H1 (cell line): ENCODE results near the gene STK11IP. TPM values are rescaled to one million over a fixed set of nuclear protein-coding genes. Genes with fewer than 3 reads are reported as not detected.

ENCODE experiments used
- CTCF ChIA-PET: fragments of 300-600 bp; sonication (Branson Sonifier 250); formaldehyde crosslinking; loops from one replicate; lab custom pipeline; 2021; ENCODE audit not compliant: partially characterized antibody; lab: Charles Lee
- POLR2A ChIA-PET: fragments of 300-600 bp; sonication (Branson Sonifier 250); formaldehyde crosslinking; loops from one replicate; lab custom pipeline; 2021; ENCODE audit warnings: inconsistent platforms; ENCODE audit not compliant: partially characterized antibody; lab: Charles Lee
- DNase-seq, 2 experiments: peaks; one replicate each; pipeline versions ENCODE4 v3.0.0 to v3.0.0-alpha.2; 2010 to 2022; ENCODE audit warnings: low spot score in 2 of 2, low read depth in 1 of 2, mixed read lengths in 1 of 2
- FAIRE-seq: peaks from 2 replicates; lab custom pipeline; 2011; peaks lifted over from hg19 to GRCh38; lab: Jason Lieb, UNC
- H2AFZ ChIP-seq: 2 replicates; pipeline ENCODE4 v1.8.1; 2012; ENCODE audit warnings: low read length, inconsistent platforms
- H2AK5ac ChIP-seq: 2 replicates; pipeline ENCODE4 v1.6.1; 2013; ENCODE audit warnings: low read depth, low read length
- H2BK120ac ChIP-seq: replicated peaks from 2 replicates; pipeline ENCODE3; 2013; ENCODE audit warnings: low read depth, low read length, inconsistent platforms
- H2BK12ac ChIP-seq: 2 replicates; pipeline ENCODE4 v1.6.1; 2013; ENCODE audit warnings: low read depth, low read length
- H2BK15ac ChIP-seq: 2 replicates; pipeline ENCODE4 v1.6.1; 2013; ENCODE audit warnings: low read length
- H2BK20ac ChIP-seq: 2 replicates; pipeline ENCODE4 v1.6.1; 2013; ENCODE audit warnings: low read length
- H2BK5ac ChIP-seq: 2 replicates; pipeline ENCODE4 v1.6.1; 2013; ENCODE audit warnings: low read depth, low read length
- H3K14ac ChIP-seq: 2 replicates; pipeline ENCODE4 v1.6.1; 2013; ENCODE audit warnings: inconsistent platforms; ENCODE audit not compliant: insufficient read length
- H3K18ac ChIP-seq: 2 replicates; pipeline ENCODE4 v1.6.1; 2013; ENCODE audit warnings: low read length; ENCODE audit errors: extremely low read depth
- H3K23ac ChIP-seq: 2 replicates; pipeline ENCODE4 v1.6.1; 2013; ENCODE audit warnings: inconsistent platforms; ENCODE audit not compliant: insufficient read length
- H3K23me2 ChIP-seq: 2 replicates; pipeline ENCODE4 v1.6.1; 2013; ENCODE audit warnings: low read depth, low read length
- H3K27ac ChIP-seq: 2 replicates; pipeline ENCODE4 v1.6.1; 2011; ENCODE audit warnings: low read depth, low read length, inconsistent platforms
- H3K27me3 ChIP-seq, 4 experiments: replicated peaks in 1 of 4; 1 replicate in 1 of 4; 2 replicates in 3 of 4; pipeline versions ENCODE4 v1.6.1 to v1.8.1; 2011 to 2013; ENCODE audit warnings: low read length in 3 of 4, mild to moderate bottlenecking in 3 of 4, inconsistent platforms in 2 of 4, mixed read lengths in 2 of 4, moderate library complexity in 1 of 4; ENCODE audit not compliant: control insufficient read depth in 3 of 4, insufficient read depth in 3 of 4; ENCODE audit errors: extremely low read depth in 1 of 4
- H3K36me3 ChIP-seq, 4 experiments: 2 replicates each; pipeline versions ENCODE4 v1.6.1 to v1.8.1; 2011 to 2013; ENCODE audit warnings: mild to moderate bottlenecking in 4 of 4, low read length in 3 of 4, moderate library complexity in 2 of 4, control low read depth in 1 of 4, inconsistent platforms in 1 of 4; ENCODE audit not compliant: insufficient read depth in 4 of 4, control insufficient read depth in 2 of 4
- H3K4ac ChIP-seq: replicated peaks from 2 replicates; pipeline ENCODE3; 2013; ENCODE audit warnings: low read length, low read depth, mixed read lengths, inconsistent platforms; ENCODE audit not compliant: insufficient read length
- H3K4me1 ChIP-seq, 4 experiments: replicated peaks in 1 of 4; 1 replicate in 1 of 4; 2 replicates in 3 of 4; pipeline versions ENCODE4 v1.6.1 to v1.8.1; 2011 to 2013; ENCODE audit warnings: low read length in 3 of 4, inconsistent platforms in 2 of 4, mixed read lengths in 1 of 4; ENCODE audit not compliant: insufficient read depth in 4 of 4, control insufficient read depth in 3 of 4
- H3K4me2 ChIP-seq, 2 experiments: 2 replicates each; pipeline versions ENCODE4 v1.6.1 to v1.8.1; 2011 to 2013; ENCODE audit warnings: low read depth in 2 of 2, low read length in 2 of 2, control low read depth in 1 of 2, inconsistent platforms in 1 of 2, mild to moderate bottlenecking in 1 of 2; ENCODE audit not compliant: insufficient read depth in 1 of 2
- H3K4me3 ChIP-seq, 4 experiments: fragments of 200-600, 300-600 bp in 1 of 4; sonication (generic), shearing (Covaris generic), sonication (Bioruptor Twin) in 1 of 4; 2 replicates each; pipeline versions ENCODE4 v1.5.1 to v1.8.1; 2011 to 2016; ENCODE audit warnings: low read length in 4 of 4, low read depth in 3 of 4, control low read depth in 2 of 4, inconsistent platforms in 2 of 4, mild to moderate bottlenecking in 2 of 4, mixed read lengths in 1 of 4, moderate library complexity in 1 of 4; ENCODE audit not compliant: insufficient read depth in 2 of 4; ENCODE audit errors: extremely low read depth in 1 of 4
- H3K56ac ChIP-seq: replicated peaks from 2 replicates; pipeline ENCODE3; 2013; ENCODE audit warnings: low read depth, mild to moderate bottlenecking, mixed read lengths, low read length, inconsistent platforms; ENCODE audit not compliant: insufficient read length
- H3K79me1 ChIP-seq: 2 replicates; pipeline ENCODE4 v1.6.1; 2013; ENCODE audit warnings: low read depth, low read length, control low read depth
- H3K79me2 ChIP-seq, 2 experiments: 2 replicates each; pipeline versions ENCODE4 v1.6.1 to v1.8.1; 2012 to 2013; ENCODE audit warnings: low read length in 2 of 2, mild to moderate bottlenecking in 2 of 2, inconsistent platforms in 1 of 2; ENCODE audit not compliant: insufficient read depth in 2 of 2, control insufficient read depth in 1 of 2
- H3K9ac ChIP-seq, 4 experiments: replicated peaks in 1 of 4; 1 replicate in 1 of 4; 2 replicates in 3 of 4; pipeline versions ENCODE4 v1.6.1 to v1.8.1; 2011 to 2013; ENCODE audit warnings: low read depth in 3 of 4, low read length in 3 of 4, control low read depth in 2 of 4, mild to moderate bottlenecking in 2 of 4, moderate library complexity in 2 of 4, inconsistent platforms in 1 of 4; ENCODE audit errors: extremely low read depth in 1 of 4
- H3K9me3 ChIP-seq, 2 experiments: 2 replicates each; pipeline versions ENCODE4 v1.6.1 to v1.8.1; 2012 to 2013; ENCODE audit warnings: mild to moderate bottlenecking in 2 of 2, moderate library complexity in 2 of 2, control low read depth in 1 of 2, inconsistent platforms in 1 of 2, low read depth in 1 of 2, low read length in 1 of 2, mixed read lengths in 1 of 2; ENCODE audit not compliant: insufficient read depth in 2 of 2
- H4K20me1 ChIP-seq, 2 experiments: replicated peaks in 1 of 2; 2 replicates each; pipeline versions ENCODE3 to v1.8.1; 2011 to 2013; ENCODE audit warnings: inconsistent platforms in 2 of 2, low read length in 2 of 2, mild to moderate bottlenecking in 1 of 2; ENCODE audit not compliant: insufficient read depth in 2 of 2, control insufficient read depth in 1 of 2
- H4K5ac ChIP-seq: 2 replicates; pipeline ENCODE4 v1.6.1; 2013; ENCODE audit warnings: low read length, low read depth, mixed read lengths, inconsistent platforms; ENCODE audit not compliant: insufficient read length
- H4K8ac ChIP-seq: 2 replicates; pipeline ENCODE4 v1.8.0; 2013; ENCODE audit warnings: mild to moderate bottlenecking, moderate library complexity, low read length, inconsistent platforms; ENCODE audit not compliant: insufficient read depth; ENCODE audit errors: extremely low read depth
- H4K91ac ChIP-seq: replicated peaks from 2 replicates; pipeline ENCODE3; 2013; ENCODE audit warnings: low read length, mixed read lengths, inconsistent platforms; ENCODE audit not compliant: insufficient read length
- CBX8 ChIP-seq: fragments of 300-800, 300-1000 bp; sonication (generic); IDR thresholded peaks from 2 replicates; pipeline ENCODE4 v1.7.1; 2016; ENCODE audit warnings: low read depth, low read length, borderline replicate concordance
- CHD1 ChIP-seq: IDR thresholded peaks from 2 replicates; pipeline ENCODE4 v1.6.1; 2012; ENCODE audit warnings: low read depth, low read length, improper control_type of control experiment
- JUN ChIP-seq: IDR thresholded peaks from 2 replicates; pipeline ENCODE4 v1.6.1; 2011; ENCODE audit warnings: low read depth, mild to moderate bottlenecking, improper control_type of control experiment, low read length
- POLR2AphosphoS5 ChIP-seq: IDR thresholded peaks from 2 replicates; pipeline ENCODE4 v1.6.1; 2011; ENCODE audit warnings: low read depth, low read length
- RBBP5 ChIP-seq: IDR thresholded peaks from 2 replicates; pipeline ENCODE4 v1.7.1; 2012; ENCODE audit warnings: low read depth, mild to moderate bottlenecking, inconsistent platforms, low read length, moderate library complexity, borderline replicate concordance
- WGBS, 2 experiments: shearing (Covaris generic) in 1 of 2; methylation state at CpG; one replicate each; pipeline versions ENCODE4 v1.1.6 to v1.1.7; 2013 to 2015; ENCODE audit warnings: low lambda C conversion rate in 2 of 2, mixed read lengths in 2 of 2, inconsistent platforms in 1 of 2, low coverage in 1 of 2, missing lambda C conversion rate in 1 of 2; ENCODE audit not compliant: insufficient replicate concordance in 2 of 2, insufficient coverage in 1 of 2, insufficient read length in 1 of 2; ENCODE audit errors: extremely low coverage in 1 of 2, missing lambda C conversion rate in 1 of 2; 5-methylcytosine and 5-hydroxymethylcytosine counted together
- polyA plus RNA-seq, 7 experiments: library from polyadenylated mRNA; depleted of rRNA in 3 of 7; stranded (reverse) in 5 of 7; unstranded in 2 of 7; fragments of >200 nt in 5 of 7; fragments of 200-250 nt in 2 of 7; gene quantifications; 1 replicate in 5 of 7; 2 replicates in 1 of 7; 4 replicates in 1 of 7; pipeline versions ENCODE4 v1.2.1 to v1.2.3, GENCODE V29; 2011 to 2013; ENCODE audit warnings: missing spikeins in 2 of 7, mixed read lengths in 2 of 7
- total RNA-seq: library from RNA; stranded (reverse); fragmentation: NEBNext Ultra II Directional; extraction: Animal tissue kit (Norgen Biotek cat#: 25700); gene quantifications from 2 replicates; pipeline ENCODE4 v1.2.1, GENCODE V29; 2021

Gene STK11IP
- total and polyA plus RNA-seq, 2 of the 8 experiments (the other 6 are each of a cell fraction or from before 2014, with no cell fraction given): 18.5 to 29.6 TPM

GRCh38 chr2:219569041-219569440 is 28.6 kb upstream of the STK11IP start:
- H3K23ac ChIP-seq: no peak overlapping the region
- H3K27me3 ChIP-seq: peaks cover 0 to 2% (median 0%) of the 10 kb centered on the region in 4 experiments; a peak in 1 of 7 replicates
- no peak overlapping the region for H2BK120ac ChIP-seq
- WGBS, 2 experiments: 94% methylated on average over 5 of the region's 6 CpGs; no CpG with 5 or more reads in 1 of the 2 experiments
- H2BK20ac ChIP-seq: no peak overlapping the region
- H3K79me1 ChIP-seq: 0 out of 2 replicates have a peak, but pooled peaks cover 2% of the 10 kb centered on the region
- H3K4me1 ChIP-seq: peaks cover 4 to 46% (median 37%) of the 10 kb centered on the region in 4 experiments
- H4K91ac ChIP-seq: no peak overlapping the region
- peaks cover 0 to 40% (median 10%) of the 10 kb centered on the region in 4 experiments; a peak in 5 of 8 replicates for H3K36me3 ChIP-seq
- H3K4me2 ChIP-seq: no peak overlapping the region; a peak in 1 of 4 replicates
- H4K5ac ChIP-seq: no peak overlapping the region
- no peak overlapping the region for H3K9ac ChIP-seq
- DNase-seq (no peak), FAIRE-seq (no peak)
- no peak overlapping the region for H3K27ac ChIP-seq
- H2AK5ac ChIP-seq: no peak overlapping the region
- H3K18ac ChIP-seq: no peak overlapping the region
- H3K9me3 ChIP-seq: peaks cover 0 to 8% of the 10 kb centered on the region in 2 experiments; a peak in 1 of 4 replicates
- no peak for TF ChIP-seq RBBP5
- TF ChIP-seq POLR2AphosphoS5: no peak
- TF ChIP-seq CBX8: no peak
- no peak for TF ChIP-seq CHD1
- TF ChIP-seq JUN: no peak
- no peak overlapping the region for H3K14ac ChIP-seq
- peaks cover 0 to 11% of the 10 kb centered on the region in 2 experiments; a peak in 2 of 4 replicates for H3K79me2 ChIP-seq
- no peak overlapping the region for H3K4me3 ChIP-seq
- peaks cover 8% of the 10 kb centered on the region; the same call in 1 of the 2 replicates for H3K23me2 ChIP-seq
- no peaks in the 10 kb centered on the region for H4K20me1 ChIP-seq
- no peak overlapping the region for H2BK5ac ChIP-seq
- no peak overlapping the region for H2BK15ac ChIP-seq
- no peak overlapping the region for H3K56ac ChIP-seq
- no peak overlapping the region for H4K8ac ChIP-seq
- no peak overlapping the region for H2AFZ ChIP-seq
- no peak overlapping the region for H3K4ac ChIP-seq
- H2BK12ac ChIP-seq: no peak overlapping the region
- POLR2A ChIA-PET: interaction anchor here (1.0 to 18.6 kb wide), 5 partner anchors 8 to 35 kb away, joined by 4 to 293 read pairs (median 4); partner anchors contain the start of gene STK11IP
- CTCF ChIA-PET: interaction anchor here (0.7 to 19.7 kb wide), 6 partner anchors 9 to 120 kb away, joined by 3 to 293 read pairs (median 6); partner anchors contain the start of genes CHPF and TMEM198
